Panc1 (cell line): ENCODE results near the gene FGR.

Experiments
- CTCF ChIP-seq: fragments of 450-650 bp; IDR thresholded peaks from 2 replicates; pipeline ENCODE4 v1.5.1; 2017; ENCODE audit warnings: mild to moderate bottlenecking
- POLR2AphosphoS5 ChIP-seq: IDR thresholded peaks from 2 replicates; pipeline ENCODE4 v1.6.1; 2012; ENCODE audit warnings: mild to moderate bottlenecking, low read depth, low read length, moderate library complexity
- REST ChIP-seq, 2 experiments: IDR thresholded peaks; 2 replicates each; pipeline ENCODE4 v1.6.1; 2011 to 2012; ENCODE audit warnings: low read depth in 2 of 2, control low read depth in 1 of 2, low read length in 1 of 2, mild to moderate bottlenecking in 1 of 2, moderate library complexity in 1 of 2; ENCODE audit not compliant: insufficient read depth in 1 of 2
- TCF7L2 ChIP-seq: IDR thresholded peaks from 2 replicates; pipeline ENCODE4 v1.6.1; 2011; ENCODE audit warnings: mild to moderate bottlenecking, low read depth, low read length, inconsistent platforms

- TF ChIP-seq REST (IDR thresholded peaks at IDR 0.05; ENCODE audit: insufficient read depth in 1 of 2, low read depth in 2 of 2, low read length in 1 of 2) (no peak), CTCF (no peak), POLR2AphosphoS5 (no peak), TCF7L2 (no peak)
Measured at GRCh38 chr1:27645071-27645415, 10.1 kb upstream of the FGR start.
